ENCODE data around the gene PARP16. TPM values are rescaled to one million over a fixed set of nuclear protein-coding genes. Genes with fewer than 3 reads are reported as not detected.

Gene PARP16
- total and polyA plus RNA-seq, 9 of the 15 experiments (the other 6 are each of a cell fraction or from before 2014, with no cell fraction given): 3.0 to 9.9 (median 5.8) TPM

- CTCF ChIA-PET (ENCODE audit: low intra/inter-chr PET ratio): no interaction called here
- 52% methylated on average over 7 of the region's 7 CpGs for WGBS (ENCODE audit: insufficient coverage, low coverage, missing lambda C conversion rate)
- DNase-seq (ENCODE audit: extremely low read depth in 1 of 4, low spot score in 3 of 4) (no peak), FAIRE-seq (no peak), ATAC-seq (no peak)
- no peak overlapping the region for H2AFZ ChIP-seq (ENCODE audit: low read depth, low read length)
- H3K9ac ChIP-seq (ENCODE audit: insufficient read depth in 1 of 2, low read depth in 2 of 2, low read length in 2 of 2): no peak overlapping the region
- H3K4me3 ChIP-seq: no peak overlapping the region
- H3K9me3 ChIP-seq (replicated peaks; ENCODE audit: control insufficient read depth, insufficient read depth, low read depth, low read length): no peaks in the 10 kb centered on the region
- intact Hi-C loops (cut with micrococcal nuclease) (no loop called here), in situ Hi-C loops (cut with MboI) (no loop called here)
- H3K27ac ChIP-seq (ENCODE audit: extremely low read depth, low read depth, low read length): no peak overlapping the region
- H3K36me3 ChIP-seq (ENCODE audit: control insufficient read depth, insufficient read depth, low read length): peaks cover 13% of the 10 kb centered on the region; the same call in 1 of the 3 replicates
- H3K4me2 ChIP-seq (ENCODE audit: insufficient read depth, low read length): no peak overlapping the region
- no TSS peak for BruUV-seq (replicated peaks)
- TF ChIP-seq NFIX (CRISPR knock-in tag; IDR thresholded peaks at IDR 0.05; ENCODE audit: low read depth) (no peak), KLF1 (tag; IDR thresholded peaks at IDR 0.05) (no peak), HEY1 (CRISPR knock-in tag; IDR thresholded peaks at IDR 0.05; ENCODE audit: borderline replicate concordance) (no peak), BDP1 (IDR thresholded peaks at IDR 0.05; ENCODE audit: insufficient read depth, insufficient read length) (no peak), TEAD1 (CRISPR knock-in tag; IDR thresholded peaks at IDR 0.05) (no peak), RBM14 (IDR thresholded peaks at IDR 0.05; ENCODE audit: borderline replicate concordance, insufficient read depth, low read depth, low read length) (no peak), ZNF311 (CRISPR knock-in tag; IDR thresholded peaks at IDR 0.05) (no peak), CXXC5 (CRISPR knock-in tag; IDR thresholded peaks at IDR 0.05) (no peak), SETDB1 (IDR thresholded peaks at IDR 0.05; ENCODE audit: low read length) (no peak)
- TF ChIP-seq, protein P1, sequence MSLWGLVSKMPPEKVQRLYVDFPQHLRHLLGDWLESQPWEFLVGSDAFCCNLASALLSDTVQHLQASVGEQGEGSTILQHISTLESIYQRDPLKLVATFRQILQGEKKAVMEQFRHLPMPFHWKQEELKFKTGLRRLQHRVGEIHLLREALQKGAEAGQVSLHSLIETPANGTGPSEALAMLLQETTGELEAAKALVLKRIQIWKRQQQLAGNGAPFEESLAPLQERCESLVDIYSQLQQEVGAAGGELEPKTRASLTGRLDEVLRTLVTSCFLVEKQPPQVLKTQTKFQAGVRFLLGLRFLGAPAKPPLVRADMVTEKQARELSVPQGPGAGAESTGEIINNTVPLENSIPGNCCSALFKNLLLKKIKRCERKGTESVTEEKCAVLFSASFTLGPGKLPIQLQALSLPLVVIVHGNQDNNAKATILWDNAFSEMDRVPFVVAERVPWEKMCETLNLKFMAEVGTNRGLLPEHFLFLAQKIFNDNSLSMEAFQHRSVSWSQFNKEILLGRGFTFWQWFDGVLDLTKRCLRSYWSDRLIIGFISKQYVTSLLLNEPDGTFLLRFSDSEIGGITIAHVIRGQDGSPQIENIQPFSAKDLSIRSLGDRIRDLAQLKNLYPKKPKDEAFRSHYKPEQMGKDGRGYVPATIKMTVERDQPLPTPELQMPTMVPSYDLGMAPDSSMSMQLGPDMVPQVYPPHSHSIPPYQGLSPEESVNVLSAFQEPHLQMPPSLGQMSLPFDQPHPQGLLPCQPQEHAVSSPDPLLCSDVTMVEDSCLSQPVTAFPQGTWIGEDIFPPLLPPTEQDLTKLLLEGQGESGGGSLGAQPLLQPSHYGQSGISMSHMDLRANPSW (CRISPR knock-in tag; IDR thresholded peaks at IDR 0.05): no peak
- no peaks in the 10 kb centered on the region for H3K9me1 ChIP-seq (ENCODE audit: control insufficient read depth, insufficient read depth, low read length)
- peaks cover 3 to 6% of the 10 kb centered on the region in 2 experiments; a peak in 4 of 5 replicates for H3K4me1 ChIP-seq (replicated peaks in 1 of 2; ENCODE audit: control insufficient read depth in 2 of 2, insufficient read depth in 2 of 2, low read length in 2 of 2)
- no peaks in the 10 kb centered on the region for H3K27me3 ChIP-seq (ENCODE audit: control insufficient read depth in 2 of 2, insufficient read depth in 2 of 2, low read length in 2 of 2)
- H4K20me1 ChIP-seq (replicated peaks; ENCODE audit: control insufficient read depth, insufficient read depth, low read length): no peaks in the 10 kb centered on the region
- POLR2A ChIA-PET: interaction anchor here (1.5 to 1.8 kb wide), 2 partner anchors 10 to 49 kb away, joined by 3 to 4 read pairs; partner anchors contain the start of gene RNU5B-1
- H3K79me2 ChIP-seq (ENCODE audit: control insufficient read depth, insufficient read depth, low read length): no peaks in the 10 kb centered on the region
These were observed 31.1 kb downstream of the PARP16 start for GRCh38 chr15:65255486-65256140.

All from K562 (cell line).